Common myeloid progenitor, CD34-positive (primary cell): ENCODE data around the gene SPRED1.

Experiments
- CTCF ChIA-PET: fragments of 350-600 bp; sonication (Branson Sonifier 250); formaldehyde crosslinking; loops from one replicate; lab custom pipeline; 2021; ENCODE audit warnings: antibody characterized with exemption; lab: Charles Lee
- POLR2A ChIA-PET: fragments of 350-600 bp; sonication (Branson Sonifier 250); formaldehyde crosslinking; loops from one replicate; lab custom pipeline; 2021; ENCODE audit warnings: antibody characterized with exemption; lab: Charles Lee
- DNase-seq, 3 donors: peaks; one replicate each; pipeline versions ENCODE4 v3.0.0 to v3.0.0-alpha.2; 2013
- H3K27ac ChIP-seq, 2 experiments: 1 replicate in 1 of 2; 2 replicates in 1 of 2; pipeline ENCODE4 v1.7.0; 2013; ENCODE audit warnings: inconsistent platforms in 2 of 2, low read length in 2 of 2, mild to moderate bottlenecking in 2 of 2, low read depth in 1 of 2, moderate library complexity in 1 of 2; ENCODE audit not compliant: severe bottlenecking in 2 of 2, insufficient read depth in 1 of 2, poor library complexity in 1 of 2
- H3K27me3 ChIP-seq, 5 experiments: replicated peaks in 2 of 5; 1 replicate in 3 of 5; 2 replicates in 2 of 5; pipeline versions ENCODE4 v1.6.1 to v1.7.0; 2013; ENCODE audit warnings: low read length in 4 of 5, mild to moderate bottlenecking in 2 of 5, moderate library complexity in 2 of 5, inconsistent platforms in 1 of 5; ENCODE audit not compliant: insufficient read depth in 5 of 5, control insufficient read depth in 4 of 5
- H3K36me3 ChIP-seq, 4 experiments: 1 replicate in 2 of 4; 2 replicates in 2 of 4; pipeline versions ENCODE4 v1.6.1 to v1.7.0; 2013; ENCODE audit warnings: low read length in 3 of 4, control low read depth in 1 of 4, mild to moderate bottlenecking in 1 of 4; ENCODE audit not compliant: control insufficient read depth in 4 of 4, insufficient read depth in 4 of 4
- H3K4me1 ChIP-seq, 4 experiments: 1 replicate in 3 of 4; 2 replicates in 1 of 4; pipeline versions ENCODE4 v1.6.1 to v1.7.1; 2013; ENCODE audit warnings: low read length in 3 of 4, mild to moderate bottlenecking in 3 of 4, control low read depth in 1 of 4, inconsistent platforms in 1 of 4, moderate library complexity in 1 of 4; ENCODE audit not compliant: control insufficient read depth in 4 of 4, insufficient read depth in 4 of 4; ENCODE audit errors: control extremely low read depth in 1 of 4
- H3K4me3 ChIP-seq, 7 experiments: 1 replicate in 4 of 7; 2 replicates in 3 of 7; pipeline versions ENCODE4 v1.5.1 to v1.7.0; 2013; ENCODE audit warnings: mild to moderate bottlenecking in 7 of 7, low read length in 6 of 7, moderate library complexity in 6 of 7, inconsistent platforms in 2 of 7, low read depth in 2 of 7, control low read depth in 1 of 7; ENCODE audit not compliant: insufficient read depth in 4 of 7, control insufficient read depth in 1 of 7; ENCODE audit errors: extremely low read depth in 1 of 7
- H3K9me3 ChIP-seq, 5 experiments: 1 replicate in 4 of 5; 2 replicates in 1 of 5; pipeline versions ENCODE4 v1.6.1 to v1.7.1; 2013; ENCODE audit warnings: low read length in 4 of 5, mild to moderate bottlenecking in 2 of 5, inconsistent platforms in 1 of 5, low read depth in 1 of 5, moderate library complexity in 1 of 5; ENCODE audit not compliant: control insufficient read depth in 4 of 5, insufficient read depth in 2 of 5; ENCODE audit errors: control extremely low read depth in 1 of 5
- WGBS: methylation state at CpG from one replicate; pipeline ENCODE4 v1.1.5; 2013; ENCODE audit not compliant: insufficient coverage; 5-methylcytosine and 5-hydroxymethylcytosine counted together

The SPRED1 gene

GRCh38 chr15:38332711-38333110, 80.1 kb downstream of the SPRED1 start:
- ChIA-PET POLR2A (no interaction called here), CTCF (interaction anchor here (1.2 to 1.3 kb wide), 2 partner anchors 12 to 329 kb away, joined by 3 to 4 read pairs; no protein-coding TSS in a partner anchor)
- H3K27ac ChIP-seq: no peak overlapping the region
- H3K27me3 ChIP-seq: no peaks in the 10 kb centered on the region
- no peak for DNase-seq
- peaks cover 0 to 2% (median 1%) of the 10 kb centered on the region in 4 experiments for H3K36me3 ChIP-seq
- no peaks in the 10 kb centered on the region for H3K4me1 ChIP-seq
- no peaks in the 10 kb centered on the region for H3K9me3 ChIP-seq
- WGBS: no CpG with 5 or more reads among the region's 1 CpG
- H3K4me3 ChIP-seq: no peak overlapping the region

DNA sequence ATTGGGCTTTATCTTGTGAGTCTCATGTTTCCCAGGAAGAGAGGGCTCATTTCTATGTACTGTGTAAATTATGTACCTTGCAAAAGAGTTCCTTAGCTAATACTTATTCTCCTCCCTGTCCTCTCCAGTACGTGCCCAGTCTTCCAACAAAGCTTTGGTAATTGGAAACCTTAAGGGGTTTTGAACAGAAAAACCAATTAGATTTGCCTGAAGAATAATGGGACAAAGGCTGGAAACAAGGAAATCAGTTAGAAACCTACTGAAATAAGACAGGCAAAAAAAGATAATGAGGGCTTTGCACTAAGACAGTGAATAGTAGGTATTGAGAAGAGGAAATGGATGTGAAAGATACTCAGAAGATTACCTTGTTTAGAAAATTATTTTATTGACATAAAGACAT, 82.5 kb downstream of the SPRED1 start:
- Histone ChIP-seq H3K4me1 (no peaks in the 10 kb centered on the region), H3K9me3 (no peaks in the 10 kb centered on the region), H3K4me3 (no peak overlapping the region), H3K27me3 (no peaks in the 10 kb centered on the region), H3K36me3 (peaks cover 0 to 2% (median 1%) of the 10 kb centered on the region in 4 experiments), H3K27ac (no peak overlapping the region)
- DNase-seq: no peak
- ChIA-PET CTCF (interaction anchor here (0.9 kb wide), 1 partner anchor 84 kb away, joined by 3 read pairs; no protein-coding TSS in a partner anchor), POLR2A (interaction anchor here (0.6 kb wide), 1 partner anchor 20 kb away, joined by 3 read pairs; no protein-coding TSS in a partner anchor)
- 0% methylated on average over 1 of the region's 1 CpG for WGBS

- no peak overlapping the region for H3K4me3 ChIP-seq
- POLR2A ChIA-PET: no interaction called here
- H3K9me3 ChIP-seq: no peaks in the 10 kb centered on the region
- H3K27me3 ChIP-seq: no peaks in the 10 kb centered on the region
- 100% methylated on average over 1 of the region's 2 CpGs for WGBS
- no peaks in the 10 kb centered on the region for H3K4me1 ChIP-seq
- peaks cover 0 to 11% (median 5%) of the 10 kb centered on the region in 4 experiments for H3K36me3 ChIP-seq
- no peak overlapping the region for H3K27ac ChIP-seq
- DNase-seq: no peak
- CTCF ChIA-PET: interaction anchor here (1.4 kb wide), 1 partner anchor 9 kb away, joined by 6 read pairs; no protein-coding TSS in a partner anchor
Observed at GRCh38 chr15:38344351-38344750, 91.7 kb downstream of the SPRED1 start.

GRCh38 chr15:38349251-38349650, 96.6 kb downstream of the SPRED1 start:
- no peaks in the 10 kb centered on the region for H3K27me3 ChIP-seq
- H3K4me1 ChIP-seq: no peaks in the 10 kb centered on the region
- no peak overlapping the region for H3K27ac ChIP-seq
- no CpG with 5 or more reads among the region's 3 CpGs for WGBS
- ChIA-PET CTCF (interaction anchor here (1.0 to 1.9 kb wide), 2 partner anchors 63 to 355 kb away, joined by 3 to 4 read pairs; no protein-coding TSS in a partner anchor), POLR2A (no interaction called here)
- peaks cover 5 to 15% (median 11%) of the 10 kb centered on the region in 4 experiments for H3K36me3 ChIP-seq
- H3K4me3 ChIP-seq: no peak overlapping the region
- H3K9me3 ChIP-seq: no peaks in the 10 kb centered on the region
- DNase-seq: no peak

DNA sequence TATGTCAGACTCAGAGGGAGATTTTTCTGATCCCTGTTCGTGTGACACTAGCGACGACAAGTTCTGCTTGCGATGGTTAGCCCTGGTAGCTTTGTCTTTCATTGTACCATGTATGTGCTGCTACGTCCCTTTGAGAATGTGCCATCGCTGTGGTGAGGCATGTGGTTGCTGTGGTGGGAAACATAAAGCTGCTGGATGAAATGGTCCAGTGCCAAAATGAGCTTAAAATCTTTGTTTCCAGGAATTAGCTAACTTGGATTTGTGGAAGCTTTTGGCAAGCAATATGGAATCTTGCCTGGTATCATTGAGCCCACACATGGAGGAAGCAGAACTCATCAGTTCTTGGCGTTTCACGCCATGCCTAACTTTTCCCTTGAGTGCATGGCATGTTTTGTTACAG, 98.8 kb downstream of the SPRED1 start:
- no peak for DNase-seq
- H3K27ac ChIP-seq: no peak overlapping the region

GRCh38 chr15:38354315-38354929, 101.8 kb downstream of the SPRED1 start:
- no peaks in the 10 kb centered on the region for H3K27me3 ChIP-seq
- ChIA-PET CTCF (interaction anchor here (0.9 to 4.5 kb wide), 10 partner anchors 15 to 463 kb away, joined by 3 to 37 read pairs (median 4); partner anchors contain the start of gene SPRED1), POLR2A (no interaction called here)
- no peaks in the 10 kb centered on the region for H3K4me1 ChIP-seq
- no peaks in the 10 kb centered on the region for H3K9me3 ChIP-seq
- peaks cover 0 to 14% (median 6%) of the 10 kb centered on the region in 4 experiments for H3K36me3 ChIP-seq
- no peak overlapping the region for H3K27ac ChIP-seq
- peak; percentile 76 to 87 (median 83) for DNase-seq
- 40% methylated on average over 2 of the region's 3 CpGs for WGBS
- H3K4me3 ChIP-seq: no peak overlapping the region

More for the DNA sequence above, 98.8 kb downstream of the SPRED1 start:
- Histone ChIP-seq H3K4me3 (no peak overlapping the region), H3K4me1 (no peaks in the 10 kb centered on the region), H3K9me3 (no peaks in the 10 kb centered on the region), H3K36me3 (peaks cover 4 to 14% (median 6%) of the 10 kb centered on the region in 4 experiments), H3K27me3 (no peaks in the 10 kb centered on the region)
- WGBS: 94% methylated on average over 8 of the region's 8 CpGs
- ChIA-PET CTCF (interaction anchor here (0.9 to 1.9 kb wide), 3 partner anchors 349 to 359 kb away, joined by 3 to 8 read pairs (median 7); no protein-coding TSS in a partner anchor), POLR2A (no interaction called here)

DNA sequence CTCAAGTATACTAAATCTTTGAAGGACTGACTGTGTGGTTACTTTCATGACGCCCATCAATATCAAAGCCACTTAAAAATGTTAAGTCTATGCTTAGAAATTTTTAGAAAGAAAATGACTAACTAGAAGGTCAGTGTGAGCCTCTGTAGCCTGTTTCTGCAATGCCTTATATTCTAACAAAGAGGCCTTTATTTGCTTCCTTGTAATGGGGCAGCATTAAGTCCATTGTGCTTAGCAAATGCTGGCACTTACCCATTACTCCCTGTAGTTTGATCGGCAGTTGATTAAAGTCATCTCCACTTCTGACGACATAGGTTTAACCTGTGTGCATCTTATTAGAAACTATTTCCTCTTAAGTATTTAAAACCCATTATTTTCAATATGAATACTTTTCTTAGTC, 109.7 kb downstream of the SPRED1 start:
- Histone ChIP-seq H3K27ac (no peak overlapping the region), H3K36me3 (no peaks in the 10 kb centered on the region), H3K4me3 (no peak overlapping the region), H3K4me1 (no peaks in the 10 kb centered on the region), H3K9me3 (no peaks in the 10 kb centered on the region), H3K27me3 (no peaks in the 10 kb centered on the region)
- DNase-seq: no peak
- CTCF ChIA-PET: no interaction called here
- WGBS: no CpG with 5 or more reads among the region's 3 CpGs
- POLR2A ChIA-PET: no interaction called here
